ENCODE data around the gene NRN1L.

NRN1L gene

DNA sequence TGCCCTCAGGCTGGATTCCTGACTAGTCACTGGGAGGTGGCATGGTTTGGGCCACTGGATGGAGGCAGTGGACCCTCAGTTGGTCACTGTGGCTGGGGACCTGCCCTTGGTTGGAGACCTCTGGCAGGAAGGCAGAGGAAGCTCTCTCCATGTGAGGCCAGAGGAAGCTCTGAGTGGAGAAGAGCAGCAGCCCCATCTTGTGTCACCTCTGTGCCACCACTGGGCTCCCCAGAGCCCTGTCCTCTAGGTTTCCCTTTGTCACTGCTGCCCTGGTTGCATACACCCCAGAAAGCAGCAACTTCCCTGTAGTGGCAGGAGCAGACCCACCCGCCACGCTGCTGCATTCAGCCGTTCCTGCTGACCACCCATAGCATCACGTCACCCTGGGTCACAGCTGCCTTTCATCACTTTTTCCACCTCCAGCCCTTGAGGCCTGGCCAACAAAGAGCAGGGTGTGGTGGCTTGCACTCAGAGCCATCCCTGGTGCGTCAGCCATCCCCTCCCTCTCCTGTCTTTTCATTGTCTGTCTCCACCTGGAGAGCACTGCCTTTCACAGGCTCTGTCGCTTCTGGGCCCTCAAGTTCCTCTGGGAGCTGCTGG, 35.0 kb downstream of the NRN1L start:
- no peak for FAIRE-seq

DNA sequence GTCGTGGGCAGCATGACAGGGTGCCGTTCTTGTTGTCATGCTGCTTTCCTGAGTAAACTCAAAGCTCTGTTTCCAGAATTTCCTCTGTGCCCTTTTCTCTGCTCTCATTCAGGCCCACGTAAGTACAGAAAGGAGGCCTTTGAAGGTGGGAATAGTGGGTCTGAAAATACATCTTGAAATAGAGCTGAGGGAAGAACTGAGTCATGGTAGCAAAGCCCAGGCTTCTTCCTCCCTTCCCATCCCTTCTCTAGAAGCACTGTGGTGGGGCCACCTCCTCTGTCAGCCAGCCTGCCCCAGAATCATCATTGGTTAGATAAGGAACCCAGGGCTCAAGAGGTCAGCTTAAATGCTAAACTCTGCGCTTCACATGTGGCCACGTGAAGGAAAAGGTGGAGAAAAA, 37.5 kb downstream of the NRN1L start:
- no peak for FAIRE-seq

DNA sequence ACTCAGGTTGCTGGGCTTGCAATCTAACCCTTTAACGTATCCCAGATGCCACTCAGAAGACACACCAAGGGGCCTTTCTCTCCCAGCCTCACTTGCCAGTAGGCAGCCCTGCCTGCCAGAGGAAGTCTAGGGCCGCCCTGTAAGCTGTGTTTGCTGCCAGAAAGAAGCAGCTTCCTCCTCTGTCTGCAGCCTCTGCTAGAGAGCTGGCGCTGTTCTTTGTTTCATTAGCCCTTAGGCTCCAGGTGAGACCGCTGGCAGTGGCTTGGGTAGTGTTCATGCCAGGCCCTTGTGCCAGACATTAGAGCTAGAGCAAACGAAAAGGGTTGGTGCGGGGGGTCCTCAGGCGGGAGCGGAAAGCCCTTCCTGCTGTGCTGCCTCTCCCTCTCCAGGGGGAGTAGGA, 38.1 kb downstream of the NRN1L start:
- no peak for FAIRE-seq

DNA sequence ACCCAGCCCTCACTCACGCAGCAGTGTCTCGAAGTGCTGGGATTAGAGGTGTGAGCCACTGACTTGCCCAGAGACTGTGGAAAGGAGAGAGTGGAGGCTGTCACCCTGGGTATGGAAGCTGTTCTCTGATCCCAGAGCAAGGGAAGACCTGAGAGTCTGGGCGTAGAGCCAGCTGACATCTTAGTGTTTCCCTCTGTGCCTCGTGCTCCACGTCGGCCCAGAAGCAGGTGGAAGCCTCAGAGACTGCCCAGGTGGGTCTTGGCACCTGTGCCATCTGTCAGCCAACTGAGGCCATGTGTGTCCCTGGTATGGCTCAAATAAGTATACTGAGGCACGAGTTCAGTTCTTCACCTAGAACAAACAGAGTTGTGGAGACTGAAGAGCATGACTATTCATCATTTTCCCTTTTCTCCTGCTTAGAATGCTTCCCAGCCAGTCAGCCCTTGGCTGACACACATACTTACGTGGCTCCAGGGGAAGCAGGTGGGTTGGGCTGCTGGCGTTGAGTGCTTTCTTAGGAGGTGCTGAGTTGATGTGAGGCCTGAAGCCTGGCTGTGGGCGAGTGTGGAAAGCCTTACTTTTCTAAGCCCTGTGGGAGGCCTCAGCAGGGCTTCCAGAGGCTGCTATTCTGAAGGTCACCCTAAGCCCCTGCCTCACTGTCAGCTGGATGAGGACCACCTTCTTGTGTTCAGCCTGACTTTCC, 38.9 kb downstream of the NRN1L start:
- FAIRE-seq, result no peak

DNA sequence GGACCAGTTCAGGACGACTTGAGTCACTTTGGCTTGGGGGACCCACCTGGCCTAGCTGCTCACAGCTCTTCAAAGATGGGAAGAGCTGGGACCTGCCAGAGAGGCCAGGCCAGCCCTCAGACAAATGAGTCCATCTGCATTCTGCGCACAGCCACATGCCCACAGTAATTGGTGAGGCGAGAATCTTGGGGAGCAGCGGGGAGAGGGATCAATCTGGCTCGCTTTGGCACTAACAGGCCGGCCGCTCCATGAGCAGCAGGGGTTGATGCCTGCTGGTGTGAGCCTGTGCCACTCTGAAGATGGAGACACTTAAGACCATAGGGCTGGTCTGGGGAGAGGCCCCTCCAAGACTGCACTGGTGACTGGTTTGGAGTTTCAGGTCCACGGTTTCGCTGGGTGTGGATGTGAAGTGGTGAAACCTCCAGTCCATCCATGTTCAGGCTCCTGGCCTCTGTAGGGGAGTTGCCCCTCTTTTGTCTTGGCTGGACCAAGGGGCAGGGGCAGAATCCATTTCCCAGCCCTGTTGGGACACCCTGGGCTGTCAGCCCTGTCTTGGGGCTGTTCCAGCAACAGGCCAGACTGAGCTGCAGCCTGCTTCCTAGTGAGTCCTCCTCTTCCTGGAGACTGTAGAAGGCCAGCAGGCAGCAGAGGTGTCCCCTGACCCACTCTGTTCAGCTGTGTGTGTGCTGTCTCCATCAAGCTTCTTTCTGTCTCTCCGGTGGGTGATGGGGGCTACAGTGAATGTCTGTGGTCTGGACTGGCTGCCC, 39.6 kb downstream of the NRN1L start:
- no peak for FAIRE-seq

DNA sequence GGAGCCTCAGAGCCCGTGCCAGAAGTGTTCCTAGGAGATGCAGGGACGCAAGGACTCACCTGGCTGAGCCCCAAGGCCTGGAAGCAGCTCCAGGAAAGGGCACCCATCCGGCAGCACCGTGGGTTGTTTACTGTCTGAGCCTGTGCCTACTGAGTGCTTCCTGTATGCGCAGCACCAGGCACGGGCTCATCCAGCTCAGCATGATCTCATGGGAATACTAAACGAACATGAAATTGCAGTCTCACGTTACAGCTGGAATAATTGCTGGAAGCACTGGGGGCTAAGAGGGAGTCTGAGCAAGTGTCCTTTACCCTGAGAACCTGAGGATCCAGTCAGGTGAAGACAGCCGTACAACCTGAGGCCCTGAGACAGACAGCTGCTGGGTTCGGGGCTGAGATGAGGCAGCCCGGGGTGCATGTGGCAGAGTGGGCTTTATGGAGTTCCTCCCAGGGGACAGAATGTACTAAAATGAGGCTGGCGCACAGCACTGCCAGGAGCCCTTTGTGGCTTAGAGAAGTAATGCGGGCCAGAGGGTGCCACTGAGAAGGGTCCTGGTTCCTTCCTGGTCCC, 41.6 kb downstream of the NRN1L start:
- no peak for FAIRE-seq

DNA sequence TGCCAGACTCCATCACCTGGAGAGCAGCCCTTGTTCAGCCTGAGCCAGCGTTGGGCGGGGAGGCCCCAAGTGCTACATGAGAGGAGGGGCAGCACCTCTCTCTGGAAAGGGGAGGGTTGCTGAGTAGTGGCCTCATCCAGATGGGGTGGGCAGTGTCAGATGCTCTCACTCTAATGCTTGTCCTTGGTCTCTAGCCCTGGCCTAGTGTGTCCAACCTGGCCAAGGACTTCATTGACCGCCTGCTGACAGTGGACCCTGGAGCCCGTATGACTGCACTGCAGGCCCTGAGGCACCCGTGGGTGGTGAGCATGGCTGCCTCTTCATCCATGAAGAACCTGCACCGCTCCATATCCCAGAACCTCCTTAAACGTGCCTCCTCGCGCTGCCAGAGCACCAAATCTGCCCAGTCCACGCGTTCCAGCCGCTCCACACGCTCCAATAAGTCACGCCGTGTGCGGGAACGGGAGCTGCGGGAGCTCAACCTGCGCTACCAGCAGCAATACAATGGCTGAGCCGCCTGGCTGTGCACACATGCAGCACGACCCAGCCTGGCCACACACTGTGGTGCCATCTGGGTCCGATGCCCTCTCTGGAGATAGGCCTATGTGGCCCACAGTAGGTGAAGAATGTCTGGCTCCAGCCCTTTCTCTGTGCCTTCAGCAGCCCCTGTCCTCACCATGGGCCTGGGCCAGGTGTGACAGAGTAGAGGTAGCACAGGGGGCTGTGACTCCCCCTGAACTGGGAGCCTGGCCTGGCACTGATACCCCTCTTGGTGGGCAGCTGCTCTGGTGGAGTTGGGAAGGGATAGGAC, 42.7 kb downstream of the NRN1L start:
- FAIRE-seq, result no peak

DNA sequence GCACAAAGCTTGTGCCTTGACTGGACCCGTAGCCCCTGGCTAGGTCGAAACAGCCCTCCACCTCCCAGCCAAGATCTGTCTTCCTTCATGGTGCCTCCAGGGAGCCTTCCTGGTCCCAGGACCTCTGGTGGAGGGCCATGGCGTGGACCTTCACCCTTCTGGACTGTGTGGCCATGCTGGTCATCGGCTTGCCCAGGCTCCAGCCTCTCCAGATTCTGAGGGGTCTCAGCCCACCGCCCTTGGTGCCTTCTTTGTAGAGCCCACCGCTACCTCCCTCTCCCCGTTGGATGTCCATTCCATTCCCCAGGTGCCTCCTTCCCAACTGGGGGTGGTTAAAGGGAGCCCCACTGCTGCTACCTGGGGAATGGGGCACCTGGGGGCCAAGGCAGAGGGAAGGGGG, 43.5 kb downstream of the NRN1L start:
- no peak for FAIRE-seq

DNA sequence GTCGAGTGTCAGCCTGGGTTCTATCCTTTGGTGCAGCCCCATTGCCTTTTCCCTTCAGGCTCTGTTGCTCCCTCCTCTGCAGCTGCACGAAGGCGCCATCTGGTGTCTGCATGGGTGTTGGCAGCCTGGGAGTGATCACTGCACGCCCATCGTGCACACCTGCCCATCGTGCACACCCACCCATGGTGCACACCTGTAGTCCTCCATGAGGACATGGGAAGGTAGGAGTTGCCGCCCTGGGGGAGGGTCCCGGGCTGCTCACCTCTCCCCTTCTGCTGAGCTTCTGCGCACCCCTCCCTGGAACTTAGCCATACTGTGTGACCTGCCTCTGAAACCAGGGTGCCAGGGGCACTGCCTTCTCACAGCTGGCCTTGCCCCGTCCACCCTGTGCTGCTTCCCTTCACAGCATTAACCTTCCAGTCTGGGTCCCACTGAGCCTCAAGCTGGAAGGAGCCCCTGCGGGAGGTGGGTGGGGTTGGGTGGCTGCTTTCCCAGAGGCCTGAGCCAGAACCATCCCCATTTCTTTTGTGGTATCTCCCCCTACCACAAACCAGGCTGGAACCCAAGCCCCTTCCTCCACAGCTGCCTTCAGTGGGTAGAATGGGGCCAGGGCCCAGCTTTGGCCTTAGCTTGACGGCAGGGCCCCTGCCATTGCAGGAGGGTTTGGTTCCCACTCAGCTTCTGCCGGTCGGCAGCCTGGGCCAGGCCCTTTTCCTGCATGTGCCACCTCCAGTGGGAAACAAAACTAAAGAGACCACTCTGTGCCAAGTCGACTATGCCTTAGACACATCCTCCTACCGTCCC, 44.1 kb downstream of the NRN1L start:
- FAIRE-seq, result no peak

DNA sequence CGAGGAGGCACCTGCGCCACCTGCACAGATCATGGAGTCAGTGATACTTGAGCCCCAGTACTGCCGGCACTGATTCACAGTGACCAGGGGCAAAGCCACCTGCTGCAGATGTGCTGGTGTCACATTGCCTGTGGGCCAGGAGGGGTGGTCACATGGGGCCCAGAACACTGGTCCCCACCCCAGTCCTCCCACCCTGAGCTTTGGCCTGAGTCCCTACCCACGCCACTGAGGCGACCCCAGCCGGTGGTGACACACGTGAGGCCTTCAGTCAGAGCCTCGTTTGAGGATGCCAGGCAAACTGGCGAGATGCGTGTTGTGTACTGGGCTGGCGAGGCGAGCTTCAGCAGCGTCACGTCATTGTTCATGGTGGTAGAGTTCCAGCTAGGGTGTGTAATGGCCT, 45.5 kb downstream of the NRN1L start:
- no peak for FAIRE-seq

DNA sequence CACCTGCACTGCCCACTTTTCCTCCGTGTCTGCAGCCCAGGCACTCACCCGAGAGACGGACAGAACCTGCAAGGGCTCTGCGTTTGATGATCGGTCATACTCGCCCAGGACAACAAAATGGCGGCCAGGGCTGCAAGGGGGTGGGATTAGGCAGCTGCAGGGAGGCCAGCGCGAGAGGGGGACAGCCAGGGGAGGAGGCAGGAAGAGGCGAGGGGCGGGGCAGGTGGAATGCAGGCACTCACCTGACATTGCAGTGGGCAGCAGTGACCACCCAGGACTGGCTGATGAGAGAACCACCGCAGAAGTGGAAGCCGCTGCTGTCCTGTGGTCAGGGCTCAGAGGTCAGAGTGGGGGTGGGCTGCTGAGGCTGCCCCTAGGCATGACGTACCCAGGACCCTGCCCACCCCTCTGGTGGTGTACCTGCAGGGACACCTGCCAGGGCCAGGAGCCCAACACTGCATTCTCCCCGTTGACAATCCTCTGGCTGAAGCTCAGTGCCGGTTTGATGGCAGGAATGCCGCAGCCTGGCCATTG, 46.1 kb downstream of the NRN1L start:
- no peak for FAIRE-seq

DNA sequence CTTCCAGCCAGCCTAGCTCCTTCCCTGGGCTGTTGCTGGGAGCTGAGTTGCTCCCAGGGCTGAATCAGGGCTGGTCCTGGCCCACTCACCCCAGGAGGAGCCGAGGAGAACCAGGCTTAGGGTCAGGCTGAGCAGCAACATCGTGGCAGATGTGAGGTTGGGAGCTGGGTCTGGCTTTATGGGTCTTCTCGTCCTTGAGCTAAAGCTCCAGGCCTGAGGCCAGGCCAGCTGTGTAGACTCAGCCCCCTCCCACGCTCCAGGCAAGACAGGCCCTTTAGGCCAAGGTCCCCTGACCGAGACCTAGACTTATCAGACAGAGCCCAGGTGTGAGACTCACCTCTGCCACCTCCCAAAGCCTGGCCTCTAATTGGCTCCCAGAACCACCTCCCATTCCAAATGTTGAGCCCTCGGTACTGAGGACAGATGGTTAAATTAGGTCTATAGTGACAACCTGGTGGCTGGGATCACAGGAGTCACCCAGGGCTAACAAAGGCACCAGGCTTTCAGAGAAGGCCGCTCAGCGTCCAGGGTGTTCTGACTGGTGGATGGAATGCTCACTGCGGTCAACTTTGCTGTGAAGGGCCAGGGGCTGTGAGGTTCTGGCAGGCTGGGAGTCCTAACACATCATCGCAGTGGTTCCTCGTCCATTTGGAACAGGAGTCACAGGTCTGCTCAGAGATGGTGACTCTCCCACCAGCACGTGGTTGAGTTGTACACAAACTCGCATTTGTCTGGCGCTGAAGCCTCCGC, 47.2 kb downstream of the NRN1L start, which contains the start of gene CTRL:
TSS of gene CTRL (minus strand) at position 151 of the 750 bp plus-strand sequence. CDS start at position 141, 10 bp downstream.
- FAIRE-seq, result no peak

DNA sequence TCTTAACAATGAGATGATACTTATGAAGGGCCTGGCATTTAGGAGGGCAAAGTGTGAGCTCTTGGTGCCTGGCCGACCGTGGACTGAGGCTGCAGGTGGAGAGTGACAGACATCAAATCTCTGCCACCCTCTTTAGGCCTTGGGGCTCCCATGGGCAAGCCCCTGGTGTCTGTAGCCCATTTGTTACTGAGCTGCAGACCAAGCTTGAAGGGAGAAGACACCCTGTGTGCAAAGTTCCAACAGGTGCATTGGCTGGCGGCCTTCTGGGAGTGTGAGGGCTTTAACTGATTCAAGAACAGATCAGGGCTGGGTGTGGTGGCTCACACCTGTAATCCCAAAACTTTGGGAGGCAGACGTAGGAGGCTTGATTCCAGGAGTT, 47.8 kb downstream of the NRN1L start:
- FAIRE-seq, result no peak

DNA sequence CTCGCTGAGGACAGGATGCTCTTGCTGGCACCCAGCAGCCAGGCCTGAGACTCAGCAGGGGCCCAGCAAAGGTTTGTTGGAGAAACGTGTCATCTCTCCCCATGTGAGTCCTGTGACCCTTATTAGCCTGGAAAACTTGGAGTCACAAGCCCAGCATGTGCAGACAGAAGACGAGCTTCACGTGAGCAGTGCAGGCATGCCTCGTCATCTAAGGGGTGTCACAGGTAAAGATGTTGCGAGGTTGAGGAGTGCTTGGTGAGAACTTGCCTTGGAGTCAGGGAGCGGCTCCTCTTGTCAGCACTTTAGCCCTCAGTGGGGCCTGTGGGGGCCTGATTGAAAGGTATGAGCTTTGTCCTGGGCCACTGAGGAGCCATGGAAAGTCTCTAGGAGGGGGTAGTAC, 49.1 kb downstream of the NRN1L start:
- FAIRE-seq, result no peak

DNA sequence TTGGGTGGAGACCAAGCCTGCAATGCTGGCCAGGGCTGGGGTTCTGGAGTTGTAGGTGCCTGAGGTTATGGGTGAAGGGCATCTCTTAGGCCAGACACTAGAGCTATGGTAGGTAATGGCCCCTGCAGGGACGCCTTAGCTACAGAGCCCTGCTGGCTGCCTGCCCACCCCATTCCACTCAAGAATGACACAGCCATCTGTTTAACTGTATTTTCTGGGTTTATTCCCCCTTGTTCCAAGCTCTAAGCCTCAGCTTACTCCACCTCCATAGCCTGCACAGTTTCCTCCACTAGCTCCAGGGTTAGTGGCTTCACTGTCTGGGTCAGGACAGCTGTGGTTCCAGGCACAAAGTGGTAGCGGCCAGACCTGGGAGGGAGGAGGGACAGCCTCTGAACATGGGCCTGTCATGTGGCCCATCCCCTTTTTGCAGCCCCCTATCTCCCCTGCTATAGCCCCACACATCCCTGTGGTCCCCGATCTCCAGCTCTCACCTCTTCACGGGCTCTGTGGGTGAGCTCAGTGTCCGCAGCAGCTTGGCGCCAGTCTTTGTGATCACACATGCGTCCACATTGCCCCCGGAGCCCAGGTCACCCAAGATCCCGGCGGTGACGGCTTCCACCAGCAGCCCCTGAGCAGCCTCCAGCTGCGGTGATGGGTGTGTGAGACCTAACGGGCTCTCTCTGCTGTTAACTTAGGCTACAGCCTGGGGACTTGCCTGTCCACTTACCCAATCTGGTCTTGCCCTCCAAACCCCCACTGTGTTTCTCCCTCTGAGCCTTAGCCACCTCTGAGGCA, 49.8 kb downstream of the NRN1L start:
- FAIRE-seq, result no peak

DNA sequence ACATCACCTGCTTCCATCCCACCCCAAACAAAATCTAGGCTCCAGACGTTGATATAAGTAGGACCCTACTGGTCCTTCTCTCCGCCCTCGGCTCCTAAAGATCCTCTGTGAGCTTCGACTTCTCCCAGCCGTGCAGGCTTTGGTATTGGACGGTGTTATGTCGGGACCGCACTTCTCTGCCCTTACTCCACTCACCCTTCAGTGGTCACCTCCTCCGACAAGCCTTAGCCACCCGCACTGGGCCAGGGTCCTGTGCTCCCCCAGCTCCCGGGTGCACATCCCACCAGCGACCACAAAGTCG, 50.4 kb downstream of the NRN1L start:
- no peak for FAIRE-seq

DNA sequence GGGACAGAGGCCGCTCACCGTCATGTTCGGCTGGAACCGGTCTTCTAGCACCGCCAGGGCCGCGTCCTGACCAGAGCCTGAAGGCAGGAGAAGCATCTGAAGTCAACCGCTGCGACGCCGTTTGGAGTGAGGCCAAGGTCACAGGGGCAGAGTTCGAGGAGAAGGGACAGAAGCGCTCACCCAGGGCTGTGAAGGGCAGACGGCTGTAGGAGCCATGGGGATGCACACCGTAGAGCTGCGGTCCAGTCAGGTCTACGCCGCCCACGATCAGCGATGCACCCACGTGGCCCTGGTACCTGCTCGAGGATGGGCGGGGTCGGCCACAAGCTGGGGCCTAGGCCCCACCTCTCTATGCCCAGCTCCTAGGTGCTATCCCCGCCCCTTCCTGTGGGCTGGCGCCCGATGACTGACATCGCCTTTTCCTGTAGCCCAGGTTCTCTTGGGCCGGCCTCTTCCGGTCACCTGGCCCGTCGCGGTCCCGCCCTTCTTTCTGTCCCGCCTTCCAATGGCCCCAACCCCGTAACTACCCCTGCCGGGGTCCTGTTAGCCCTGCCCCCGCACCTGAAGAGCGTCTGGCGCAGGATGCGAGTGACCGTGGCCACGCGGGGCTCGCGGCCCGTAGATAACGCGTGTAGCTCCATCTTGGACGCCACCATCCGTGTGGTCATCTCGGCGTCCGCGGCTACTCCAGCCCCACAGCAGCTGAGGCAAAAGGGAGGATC, 50.9 kb downstream of the NRN1L start:
- FAIRE-seq, result peak; percentile 38
